ENCODE data around the gene ARHGEF33.

DNA sequence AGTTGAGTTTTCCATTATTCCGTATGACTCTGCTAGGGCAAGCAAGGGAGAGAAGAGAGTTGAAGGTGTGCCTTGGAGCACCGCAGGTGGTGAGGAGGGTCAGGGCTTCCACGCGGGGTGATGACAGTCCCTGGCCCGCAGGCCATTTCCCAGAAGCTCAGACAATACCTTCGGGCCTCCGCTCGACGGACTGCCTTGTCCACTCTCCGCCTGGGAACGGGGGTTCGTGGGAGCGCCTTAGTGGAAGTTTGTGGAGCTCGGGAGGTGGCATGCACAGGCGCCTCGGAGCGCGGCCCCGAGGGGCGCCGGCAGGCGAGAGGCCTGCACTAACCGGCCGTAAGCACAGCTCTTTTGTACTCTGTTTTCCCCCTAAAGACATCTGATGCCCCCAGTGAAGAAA lies 69.8 kb downstream of the ARHGEF33 start:
- no peak for TF ChIP-seq EZH2 (IDR thresholded peaks at IDR 0.05; ENCODE audit: insufficient read depth, poor library complexity, severe bottlenecking)
- no peak for TF ChIP-seq EZH2phosphoT487 (IDR thresholded peaks at IDR 0.05; ENCODE audit: insufficient read depth, low read depth)

Measured in GM23248 (cell line).